HEK293 (cell line): ENCODE results near the gene ATP6V0A4.

Experiments
- CTCF ChIA-PET: fragments of 350-600 bp; formaldehyde crosslinking; extraction: SDS; loops from one replicate; lab custom pipeline; 2021; ENCODE audit warnings: antibody characterized with exemption; lab: Yijun Ruan, JAX
- POLR2A ChIA-PET: fragments of 300-600 bp; formaldehyde crosslinking; extraction: SDS; loops from one replicate; lab custom pipeline; 2020; ENCODE audit warnings: antibody characterized with exemption, inconsistent platforms; lab: Yijun Ruan, JAX
- H3K27ac ChIP-seq: fragments of 200-500 bp; sonication (Bioruptor generic); 2 replicates; pipeline ENCODE4 v1.5.1; 2014; ENCODE audit warnings: low read depth, low read length, control low read depth, inconsistent platforms; ENCODE audit errors: extremely low read depth
- H3K36me3 ChIP-seq, 2 experiments: fragments of 200-500 bp in 1 of 2; sonication (Bioruptor generic) in 1 of 2; 1 replicate in 1 of 2; 2 replicates in 1 of 2; pipeline ENCODE4 v1.5.1; 2014 to 2017; ENCODE audit warnings: inconsistent platforms in 2 of 2, low read length in 2 of 2; ENCODE audit not compliant: control insufficient read depth in 2 of 2, insufficient read depth in 1 of 2
- H3K4me1 ChIP-seq: fragments of 200-500 bp; sonication (Bioruptor generic); 2 replicates; pipeline ENCODE4 v1.5.1; 2014; ENCODE audit warnings: mild to moderate bottlenecking, low read length, inconsistent platforms; ENCODE audit not compliant: control insufficient read depth, insufficient read depth
- H3K4me3 ChIP-seq: 2 replicates; pipeline ENCODE4 v1.5.1; 2011; ENCODE audit warnings: low read depth, mild to moderate bottlenecking, control low read depth, low read length, moderate library complexity
- H3K9me3 ChIP-seq: fragments of 200-500 bp; sonication (Bioruptor generic); 2 replicates; pipeline ENCODE4 v1.5.1; 2014; ENCODE audit warnings: low read depth, low read length, inconsistent platforms; ENCODE audit not compliant: control insufficient read depth, insufficient read depth
- AEBP2 ChIP-seq: fragments of 450-650 bp; formaldehyde crosslinking; IDR thresholded peaks from 2 replicates; pipeline ENCODE4 v1.5.1; 2016; ENCODE audit warnings: missing biosample characterization, missing genetic modification characterization, borderline replicate concordance
- GFI1B ChIP-seq: fragments of 450-650 bp; formaldehyde crosslinking; IDR thresholded peaks from 2 replicates; pipeline ENCODE4 v1.5.1; 2016; ENCODE audit warnings: missing biosample characterization, missing genetic modification characterization
- HIC1 ChIP-seq: fragments of 450-650 bp; formaldehyde crosslinking; IDR thresholded peaks from 2 replicates; pipeline ENCODE4 v1.5.1; 2016; ENCODE audit warnings: missing biosample characterization, missing genetic modification characterization
- KLF7 ChIP-seq: fragments of 450-650 bp; formaldehyde crosslinking; IDR thresholded peaks from 2 replicates; pipeline ENCODE4 v1.5.1; 2016; ENCODE audit warnings: missing biosample characterization, missing genetic modification characterization, borderline replicate concordance
- OVOL3 ChIP-seq: fragments of 450-650 bp; formaldehyde crosslinking; IDR thresholded peaks from 2 replicates; pipeline ENCODE4 v1.5.1; 2016; ENCODE audit warnings: missing biosample characterization, missing genetic modification characterization
- ZBTB17 ChIP-seq: fragments of 450-650 bp; formaldehyde crosslinking; IDR thresholded peaks from 2 replicates; pipeline ENCODE4 v1.5.1; 2016; ENCODE audit warnings: missing biosample characterization, missing genetic modification characterization
- ZBTB20 ChIP-seq: fragments of 450-650 bp; formaldehyde crosslinking; IDR thresholded peaks from 2 replicates; pipeline ENCODE4 v1.5.1; 2016; ENCODE audit warnings: missing biosample characterization, missing genetic modification characterization
- ZNF146 ChIP-seq: fragments of 450-650 bp; formaldehyde crosslinking; IDR thresholded peaks from 2 replicates; pipeline ENCODE4 v1.5.1; 2016; ENCODE audit warnings: missing biosample characterization, missing genetic modification characterization
- ZNF155 ChIP-seq: fragments of 450-650 bp; formaldehyde crosslinking; IDR thresholded peaks from 2 replicates; pipeline ENCODE4 v1.5.1; 2016; ENCODE audit warnings: missing biosample characterization, missing genetic modification characterization
- ZNF157 ChIP-seq: fragments of 450-650 bp; formaldehyde crosslinking; IDR thresholded peaks from 2 replicates; pipeline ENCODE4 v1.5.1; 2016; ENCODE audit warnings: missing biosample characterization, missing genetic modification characterization
- ZNF174 ChIP-seq: fragments of 450-650 bp; formaldehyde crosslinking; IDR thresholded peaks from 2 replicates; pipeline ENCODE4 v1.5.0; 2017; ENCODE audit warnings: missing biosample characterization, mild to moderate bottlenecking, missing genetic modification characterization
- ZNF280D ChIP-seq: fragments of 450-650 bp; formaldehyde crosslinking; IDR thresholded peaks from 2 replicates; pipeline ENCODE4 v1.5.1; 2016; ENCODE audit warnings: missing biosample characterization, missing genetic modification characterization
- ZNF37A ChIP-seq: fragments of 450-650 bp; IDR thresholded peaks from 2 replicates; pipeline ENCODE4 v1.5.1; 2018; ENCODE audit warnings: missing biosample characterization, missing genetic modification characterization
- ZNF513 ChIP-seq: fragments of 450-650 bp; IDR thresholded peaks from 2 replicates; pipeline ENCODE4 v1.5.1; 2018; ENCODE audit warnings: missing biosample characterization, missing genetic modification characterization
- ZNF555 ChIP-seq: fragments of 450-650 bp; formaldehyde crosslinking; conservative IDR thresholded peaks from 2 replicates; pipeline ENCODE4 v1.5.1; 2017; ENCODE audit warnings: missing biosample characterization, mild to moderate bottlenecking, missing genetic modification characterization, inconsistent platforms
- ZNF560 ChIP-seq: fragments of 450-650 bp; formaldehyde crosslinking; IDR thresholded peaks from 2 replicates; pipeline ENCODE4 v1.5.1; 2017; ENCODE audit warnings: missing biosample characterization, missing genetic modification characterization, borderline replicate concordance
- ZNF580 ChIP-seq: fragments of 450-650 bp; formaldehyde crosslinking; IDR thresholded peaks from 2 replicates; pipeline ENCODE4 v1.5.1; 2016; ENCODE audit warnings: missing biosample characterization, missing genetic modification characterization
- ZNF670 ChIP-seq: fragments of 450-650 bp; formaldehyde crosslinking; IDR thresholded peaks from 2 replicates; pipeline ENCODE4 v1.5.1; 2016; ENCODE audit warnings: missing biosample characterization, missing genetic modification characterization, low read depth
- ZNF707 ChIP-seq: fragments of 450-650 bp; formaldehyde crosslinking; IDR thresholded peaks from 2 replicates; pipeline ENCODE4 v1.5.1; 2016; ENCODE audit warnings: missing biosample characterization, missing genetic modification characterization
- ZNF776 ChIP-seq: fragments of 450-650 bp; formaldehyde crosslinking; IDR thresholded peaks from 2 replicates; pipeline ENCODE4 v1.5.0; 2017; ENCODE audit warnings: missing biosample characterization, missing genetic modification characterization, borderline replicate concordance

The ATP6V0A4 gene

GRCh38 chr7:138842111-138842510, 44.1 kb upstream of the ATP6V0A4 start:
- H3K36me3 ChIP-seq: peaks cover 0 to 14% of the 10 kb centered on the region in 2 experiments; a peak in 1 of 3 replicates
- no peak overlapping the region for H3K27ac ChIP-seq
- CTCF ChIA-PET: no interaction called here
- no peak overlapping the region for H3K4me3 ChIP-seq
- H3K4me1 ChIP-seq: peaks cover 3% of the 10 kb centered on the region; the same call in 1 of the 2 replicates
- POLR2A ChIA-PET: no interaction called here
- no peak for TF ChIP-seq ZNF670 (tag by site-specific recombination)
- no peak for TF ChIP-seq ZNF776 (tag by site-specific recombination)
- TF ChIP-seq, all 188 proteins: peak for 0
- H3K9me3 ChIP-seq: no peaks in the 10 kb centered on the region

GRCh38 chr7:138838166-138838565, 40.2 kb upstream of the ATP6V0A4 start:
- TF ChIP-seq GFI1B (no peak), ZNF146 (no peak), ZNF37A (tag by site-specific recombination) (no peak)
- POLR2A ChIA-PET: no interaction called here
- H3K36me3 ChIP-seq: peaks cover 0 to 28% of the 10 kb centered on the region in 2 experiments; a peak in 1 of 3 replicates
- CTCF ChIA-PET: interaction anchor here (0.9 kb wide), 1 partner anchor 48 kb away, joined by 3 read pairs; no protein-coding TSS in a partner anchor
- H3K4me3 ChIP-seq: no peak overlapping the region
- H3K27ac ChIP-seq: no peak overlapping the region
- peaks cover 3% of the 10 kb centered on the region; the same call in 1 of the 2 replicates for H3K4me1 ChIP-seq
- no peaks in the 10 kb centered on the region for H3K9me3 ChIP-seq

- POLR2A ChIA-PET: no interaction called here
- Histone ChIP-seq H3K4me3 (no peak overlapping the region), H3K9me3 (no peaks in the 10 kb centered on the region), H3K36me3 (peaks cover 0 to 28% of the 10 kb centered on the region in 2 experiments; a peak in 1 of 3 replicates), H3K27ac (no peak overlapping the region), H3K4me1 (peaks cover 3% of the 10 kb centered on the region; the same call in 1 of the 2 replicates)
- TF ChIP-seq HIC1: no peak
- no peak for TF ChIP-seq OVOL3 (tag by site-specific recombination)
- TF ChIP-seq ZNF157 (tag by site-specific recombination): no peak
- no peak for TF ChIP-seq ZNF513 (tag by site-specific recombination)
- no peak for TF ChIP-seq ZNF707
- CTCF ChIA-PET: interaction anchor here (0.9 kb wide), 1 partner anchor 49 kb away, joined by 3 read pairs; no protein-coding TSS in a partner anchor
Observed at GRCh38 chr7:138837627-138838026, 39.6 kb upstream of the ATP6V0A4 start.

- no peaks in the 10 kb centered on the region for H3K9me3 ChIP-seq
- peaks cover 0 to 26% of the 10 kb centered on the region in 2 experiments; a peak in 1 of 3 replicates for H3K36me3 ChIP-seq
- POLR2A ChIA-PET: no interaction called here
- no peak overlapping the region for H3K27ac ChIP-seq
- CTCF ChIA-PET: no interaction called here
- H3K4me1 ChIP-seq: peaks cover 3% of the 10 kb centered on the region; the same call in 1 of the 2 replicates
- no peak overlapping the region for H3K4me3 ChIP-seq
- no peak for TF ChIP-seq ZBTB17 (tag by site-specific recombination)
- no peak for TF ChIP-seq OVOL3 (tag by site-specific recombination)
- no peak for TF ChIP-seq ZNF280D
- no peak for TF ChIP-seq KLF7 (tag by site-specific recombination)
- TF ChIP-seq ZBTB20: no peak
- no peak for TF ChIP-seq AEBP2
- TF ChIP-seq ZNF555: no peak
- TF ChIP-seq ZNF670 (tag by site-specific recombination): no peak
- TF ChIP-seq ZNF580: no peak
- no peak for TF ChIP-seq ZNF560 (tag by site-specific recombination)
- no peak for TF ChIP-seq ZNF174 (tag by site-specific recombination)
- no peak for TF ChIP-seq ZNF155 (tag by site-specific recombination)
Observed at GRCh38 chr7:138835087-138835486, 37.1 kb upstream of the ATP6V0A4 start.
